GM10266 (cell line): ENCODE measurements around the gene TRPC4AP.
A peak's percentile ranks its signal among the peaks of the same experiment; 100 is the strongest.
"Not testable (repeated sequence)": the region's sequence is repeated elsewhere in the genome, so short reads cannot be mapped to it uniquely, and the experiment has no call there.

Experiments used
- DNase-seq: peaks from one replicate; pipeline ENCODE4 v3.0.0; 2012; ENCODE audit errors: extremely low spot score
- CTCF ChIP-seq: IDR thresholded peaks from 2 replicates; pipeline ENCODE4 v1.5.1; 2012; ENCODE audit warnings: mild to moderate bottlenecking, low read depth; ENCODE audit not compliant: control insufficient read depth, insufficient read depth; ENCODE audit errors: missing control alignments

The TRPC4AP gene

DNA sequence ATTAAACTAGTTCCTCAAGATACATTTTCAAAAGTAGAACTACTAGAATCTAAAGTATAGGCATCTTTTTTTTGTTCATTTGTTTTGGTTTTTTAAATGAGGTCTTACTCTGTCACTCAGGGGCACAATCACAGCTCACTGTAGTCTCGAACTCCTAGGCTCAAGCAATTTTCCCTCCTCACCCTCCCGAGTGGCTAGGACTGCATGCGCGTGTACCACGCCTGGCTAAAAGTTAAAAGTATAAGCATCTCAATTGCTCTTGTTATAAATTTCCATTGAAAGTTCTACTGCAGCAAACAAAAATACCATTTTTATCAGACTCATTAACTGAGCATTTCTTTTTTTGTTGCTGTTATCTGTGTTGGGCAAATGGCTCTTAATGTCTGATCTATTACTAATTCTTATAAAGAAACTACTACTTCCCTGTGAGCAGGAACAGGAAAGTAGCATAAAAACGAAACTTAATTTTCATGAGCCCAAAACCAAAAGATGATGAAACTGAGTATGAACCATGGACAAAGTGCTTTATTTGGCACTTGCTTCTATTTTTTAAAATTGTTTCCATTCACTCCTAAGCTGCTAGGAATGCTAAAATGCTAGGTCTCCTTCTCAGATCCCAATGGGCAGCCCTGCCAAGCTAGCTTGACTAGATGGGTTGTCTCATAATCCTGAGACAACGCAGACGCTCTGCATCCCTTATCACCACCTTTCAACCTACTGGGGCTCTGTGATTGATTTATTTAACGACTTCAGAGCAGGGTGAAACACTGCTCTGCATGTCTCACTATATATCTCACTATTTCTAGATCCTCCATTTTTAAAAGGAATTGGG lies 36.9 kb downstream of the TRPC4AP start:
- DNase-seq: peak; percentile 10
- TF ChIP-seq CTCF: no peak

DNA sequence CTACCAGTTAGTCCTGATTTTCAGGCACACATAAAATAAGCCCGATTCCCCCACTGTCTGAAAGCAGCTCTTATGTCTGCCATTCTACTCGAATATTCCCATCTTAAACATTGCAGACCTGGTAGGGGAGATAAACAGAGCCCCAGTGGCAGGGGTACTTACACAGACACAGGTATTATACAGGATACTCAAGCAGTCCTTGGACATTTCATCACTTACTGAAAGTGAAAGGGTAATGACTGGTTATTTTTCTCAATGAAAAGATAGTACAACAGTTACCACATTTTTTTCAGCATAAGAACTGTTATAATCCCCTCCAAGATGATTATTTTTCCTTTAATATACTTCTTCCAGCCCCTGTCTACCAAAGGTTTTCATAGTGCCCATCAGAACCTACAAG lies 37.8 kb downstream of the TRPC4AP start:
- no peak for TF ChIP-seq CTCF
- DNase-seq: no peak

- DNase-seq: not testable (repeated sequence)
Observed at GRCh38 chr20:35052616-35053015, 40.0 kb downstream of the TRPC4AP start.

DNA sequence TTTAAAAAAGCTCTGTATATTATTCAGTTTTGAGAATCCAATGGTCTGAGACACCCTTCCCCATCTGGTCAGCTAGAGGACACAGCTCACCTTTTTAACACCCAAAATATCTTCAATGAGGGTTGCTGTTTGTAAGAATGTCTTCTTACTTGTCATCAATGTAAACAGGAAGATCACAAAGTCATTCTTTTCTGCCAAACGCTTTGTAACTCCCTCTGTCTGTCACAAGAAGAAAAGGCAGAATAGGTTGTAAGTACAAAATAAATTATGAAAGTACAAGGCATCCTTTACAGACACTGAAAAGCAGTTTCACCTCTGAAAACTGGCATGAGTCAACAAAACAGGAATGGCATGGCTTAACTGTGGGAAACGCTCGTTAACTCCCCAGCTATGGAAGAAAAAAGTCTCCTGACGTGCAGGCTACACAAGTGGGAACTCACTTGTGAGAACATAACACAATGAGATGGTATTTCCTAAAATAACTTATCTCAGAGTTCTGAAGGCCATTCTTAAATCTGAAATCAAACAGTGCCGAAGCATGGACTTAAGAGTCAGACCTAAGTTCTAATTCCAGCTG lies 42.7 kb downstream of the TRPC4AP start:
- no peak for TF ChIP-seq CTCF
- DNase-seq: no peak

GRCh38 chr20:35048739-35049138 lies 43.9 kb downstream of the TRPC4AP start:
- DNase-seq: no peak

DNA sequence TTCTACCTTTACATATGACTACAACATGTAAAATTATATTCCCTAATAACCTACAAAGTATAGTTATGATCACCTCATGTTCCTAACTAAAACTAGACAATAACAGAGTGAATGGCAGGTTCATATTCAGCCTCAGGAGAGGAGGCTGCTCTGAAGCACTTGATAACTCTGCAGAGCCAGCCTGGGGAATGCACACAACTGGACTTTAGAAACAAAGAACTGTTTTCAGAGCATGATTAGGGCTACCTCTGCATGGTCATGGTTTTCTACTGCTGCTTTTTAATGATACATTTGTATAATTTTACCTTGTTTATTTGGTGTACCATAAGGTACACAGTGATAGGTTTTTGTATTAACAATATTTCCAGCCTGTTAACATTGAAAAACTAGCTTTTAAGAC lies 50.3 kb downstream of the TRPC4AP start:
- TF ChIP-seq CTCF: no peak
- DNase-seq: no peak

More at GRCh38 chr20:35048739-35049138, 43.9 kb downstream of the TRPC4AP start:
- no peak for TF ChIP-seq CTCF

DNA sequence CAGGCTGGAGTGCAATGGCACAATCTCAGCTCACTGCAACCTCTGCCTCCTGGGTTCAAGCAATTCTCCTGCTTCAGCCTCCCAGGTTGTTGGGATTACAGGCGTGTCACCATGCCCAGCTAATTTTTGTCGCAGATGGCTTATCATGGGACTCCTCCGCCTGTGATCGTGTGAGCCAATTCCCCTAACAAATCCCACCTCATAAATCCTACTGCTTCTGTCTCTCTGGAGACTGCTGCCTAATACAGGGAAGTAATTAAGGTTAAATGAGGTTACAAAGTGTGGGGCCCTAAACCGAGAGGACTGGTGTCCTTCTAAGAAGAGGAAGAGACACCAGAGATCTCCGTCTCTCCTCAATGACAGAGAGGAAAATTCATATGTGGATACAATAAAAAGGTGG lies 52.0 kb downstream of the TRPC4AP start:
- no peak for TF ChIP-seq CTCF

More for the DNA sequence above, 52.0 kb downstream of the TRPC4AP start:
- no peak for DNase-seq
